ENCODE results near the gene LVRN.
"Not testable (repeated sequence)": the region's sequence is repeated elsewhere in the genome, so short reads cannot be mapped to it uniquely, and the experiment has no call there.

The LVRN gene, protein sequence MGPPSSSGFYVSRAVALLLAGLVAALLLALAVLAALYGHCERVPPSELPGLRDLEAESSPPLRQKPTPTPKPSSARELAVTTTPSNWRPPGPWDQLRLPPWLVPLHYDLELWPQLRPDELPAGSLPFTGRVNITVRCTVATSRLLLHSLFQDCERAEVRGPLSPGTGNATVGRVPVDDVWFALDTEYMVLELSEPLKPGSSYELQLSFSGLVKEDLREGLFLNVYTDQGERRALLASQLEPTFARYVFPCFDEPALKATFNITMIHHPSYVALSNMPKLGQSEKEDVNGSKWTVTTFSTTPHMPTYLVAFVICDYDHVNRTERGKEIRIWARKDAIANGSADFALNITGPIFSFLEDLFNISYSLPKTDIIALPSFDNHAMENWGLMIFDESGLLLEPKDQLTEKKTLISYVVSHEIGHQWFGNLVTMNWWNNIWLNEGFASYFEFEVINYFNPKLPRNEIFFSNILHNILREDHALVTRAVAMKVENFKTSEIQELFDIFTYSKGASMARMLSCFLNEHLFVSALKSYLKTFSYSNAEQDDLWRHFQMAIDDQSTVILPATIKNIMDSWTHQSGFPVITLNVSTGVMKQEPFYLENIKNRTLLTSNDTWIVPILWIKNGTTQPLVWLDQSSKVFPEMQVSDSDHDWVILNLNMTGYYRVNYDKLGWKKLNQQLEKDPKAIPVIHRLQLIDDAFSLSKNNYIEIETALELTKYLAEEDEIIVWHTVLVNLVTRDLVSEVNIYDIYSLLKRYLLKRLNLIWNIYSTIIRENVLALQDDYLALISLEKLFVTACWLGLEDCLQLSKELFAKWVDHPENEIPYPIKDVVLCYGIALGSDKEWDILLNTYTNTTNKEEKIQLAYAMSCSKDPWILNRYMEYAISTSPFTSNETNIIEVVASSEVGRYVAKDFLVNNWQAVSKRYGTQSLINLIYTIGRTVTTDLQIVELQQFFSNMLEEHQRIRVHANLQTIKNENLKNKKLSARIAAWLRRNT

DNA sequence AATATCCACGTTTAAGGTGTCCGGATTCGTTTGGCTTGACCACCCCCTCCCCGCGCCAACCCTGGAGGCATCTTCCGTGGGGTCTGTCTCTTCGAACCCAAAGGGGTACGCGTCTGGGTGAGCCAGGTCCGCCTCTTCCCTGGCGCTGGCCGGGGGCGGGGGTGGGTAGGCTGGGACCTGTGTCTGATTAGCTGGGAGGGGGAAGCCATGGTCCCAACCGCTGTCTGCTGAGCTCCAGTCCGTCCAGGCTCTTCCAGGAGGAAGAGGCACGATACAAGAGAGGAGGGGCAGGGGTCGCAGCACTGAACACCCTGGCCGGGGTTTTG, at the start of gene LVRN:
Gene LVRN (plus strand): TSS at position 237 of the 326 bp plus-strand sequence. CDS start 143 bp downstream, outside the sequence.
- no peak for DNase-seq (ENCODE audit: low read depth in 3 of 3, low spot score in 1 of 3)

DNA sequence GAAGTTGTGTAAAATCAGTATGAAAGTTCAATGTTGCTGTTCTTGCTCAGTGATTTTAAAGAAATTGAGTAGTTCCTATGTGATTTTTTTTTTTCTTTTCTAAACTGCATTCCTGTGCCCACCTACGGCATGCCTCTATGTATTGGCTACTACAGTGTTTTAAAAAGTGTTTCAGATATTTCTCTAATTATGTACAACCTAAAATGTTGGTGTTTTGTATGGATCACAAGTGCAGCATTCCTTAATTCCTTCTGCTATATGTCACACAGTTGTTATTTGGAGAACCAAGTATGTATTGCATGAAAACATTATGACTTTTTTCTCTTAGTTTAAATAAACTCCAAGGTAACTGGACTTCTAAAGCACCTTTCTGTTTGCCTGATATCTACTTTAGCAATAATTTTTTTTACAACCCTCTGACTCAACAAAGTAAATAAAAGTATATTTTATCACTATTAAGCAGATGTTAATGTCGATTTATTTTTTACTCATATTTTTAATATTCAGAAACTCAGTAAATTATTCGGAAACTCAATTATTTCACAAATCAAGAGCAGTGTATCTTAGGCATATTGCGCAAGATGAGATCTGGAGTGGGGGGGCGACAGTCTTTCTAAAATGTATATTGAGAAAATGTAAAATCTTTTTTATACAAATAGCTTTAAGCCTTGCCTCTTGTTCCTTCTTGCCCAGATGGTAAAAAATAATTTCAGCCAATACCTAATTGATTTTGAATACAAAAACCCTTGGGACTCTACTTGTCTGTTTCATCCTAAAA, 48.5 kb upstream of the LVRN start:
- DNase-seq (ENCODE audit: low read depth in 3 of 3, low spot score in 1 of 3), result not testable (repeated sequence)

GRCh38 chr5:115920171-115920725, 42.0 kb upstream of the LVRN start:
- DNase-seq (ENCODE audit: low read depth in 3 of 3, low spot score in 1 of 3), result no peak

DNA sequence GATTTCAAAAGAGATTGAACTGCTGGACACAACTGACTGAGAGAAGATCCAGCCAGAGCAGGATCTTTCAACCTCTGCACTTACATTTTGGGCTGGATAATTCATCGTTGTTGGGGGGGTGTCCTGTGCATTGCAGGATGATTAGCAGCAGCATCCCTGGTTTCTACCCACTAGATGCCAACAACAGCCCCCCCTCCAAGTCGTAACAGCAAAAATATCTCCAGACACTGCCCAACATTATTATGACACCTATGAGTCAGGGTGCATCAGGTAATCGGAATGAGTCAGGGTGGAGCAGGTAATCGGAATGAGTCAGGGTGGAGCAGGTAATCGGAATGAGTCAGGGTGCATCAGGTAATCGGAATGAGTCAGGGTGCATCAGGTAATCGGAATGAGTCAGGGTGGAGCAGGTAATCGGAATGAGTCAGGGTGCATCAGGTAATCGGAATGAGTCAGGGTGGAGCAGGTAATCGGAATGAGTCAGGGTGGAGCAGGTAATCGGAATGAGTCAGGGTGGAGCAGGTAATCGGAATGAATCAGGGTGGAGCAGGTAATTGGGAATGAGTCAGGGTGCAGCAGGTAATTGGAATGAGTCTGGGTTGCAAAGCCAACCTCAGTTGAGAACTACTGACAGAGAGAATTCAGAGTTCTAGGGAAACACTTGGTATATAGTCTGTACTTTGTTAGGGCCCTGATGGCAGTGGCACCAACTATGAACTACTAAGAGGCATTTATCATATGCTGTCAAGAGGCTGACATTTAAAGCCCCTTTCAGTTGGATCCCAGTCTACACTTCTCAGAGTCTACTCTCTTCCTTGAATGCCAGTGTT, 33.5 kb upstream of the LVRN start:
- not testable (repeated sequence) for DNase-seq (ENCODE audit: low read depth in 3 of 3, low spot score in 1 of 3)

DNA sequence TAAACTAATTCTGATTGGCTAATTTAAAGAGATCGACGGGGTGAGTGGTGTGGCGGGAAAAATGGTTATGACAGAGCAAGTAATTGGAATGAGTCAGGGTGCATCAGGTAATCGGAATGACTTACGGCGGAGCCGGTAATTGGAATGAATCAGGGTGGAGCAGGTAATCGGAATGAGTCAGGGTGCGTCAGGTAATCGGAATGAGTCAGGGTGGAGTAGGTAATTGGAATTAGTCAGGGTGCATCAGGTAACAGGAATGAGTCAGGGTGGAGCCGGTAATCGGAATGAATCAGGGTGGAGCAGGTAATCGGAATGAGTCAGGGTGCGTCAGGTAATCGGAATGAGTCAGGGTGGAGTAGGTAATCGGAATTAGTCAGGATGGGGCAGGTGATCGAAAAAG, 32.1 kb upstream of the LVRN start:
- not testable (repeated sequence) for DNase-seq (ENCODE audit: low read depth in 3 of 3, low spot score in 1 of 3)

DNA sequence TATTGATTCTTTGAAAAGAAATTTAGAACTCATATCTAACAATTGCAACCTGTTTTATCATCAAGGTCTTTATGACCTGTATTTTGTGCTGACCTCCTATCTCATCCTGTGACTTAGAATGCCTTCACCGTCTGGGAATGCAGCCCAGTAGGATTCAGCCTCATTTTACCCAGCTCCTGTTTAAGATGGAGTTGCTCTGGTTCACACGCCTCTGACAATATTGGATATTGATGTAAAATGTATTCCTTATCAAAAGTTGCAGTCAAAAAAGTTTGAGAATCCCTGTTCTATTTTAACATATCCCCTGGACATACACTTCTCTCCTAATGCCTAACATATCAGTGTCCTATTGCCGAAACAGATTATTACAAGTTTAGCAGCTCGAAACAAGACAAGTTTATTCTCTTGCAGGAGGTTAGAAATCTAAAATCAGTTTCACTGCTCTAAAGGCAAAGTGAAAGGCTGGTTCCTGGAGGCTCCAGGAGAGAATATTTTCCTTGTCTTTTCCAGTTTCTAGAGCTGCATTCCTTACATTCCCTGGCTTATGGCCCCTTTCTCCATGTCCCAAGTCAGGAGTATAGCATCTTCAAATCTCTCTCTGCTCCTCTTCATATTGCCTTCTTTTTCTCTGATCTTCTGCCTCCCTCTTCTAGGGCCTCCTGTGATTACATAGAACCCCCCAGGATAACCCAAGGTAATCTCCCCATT, 31.5 kb upstream of the LVRN start:
- no peak for DNase-seq (ENCODE audit: low read depth in 3 of 3, low spot score in 1 of 3)

DNA sequence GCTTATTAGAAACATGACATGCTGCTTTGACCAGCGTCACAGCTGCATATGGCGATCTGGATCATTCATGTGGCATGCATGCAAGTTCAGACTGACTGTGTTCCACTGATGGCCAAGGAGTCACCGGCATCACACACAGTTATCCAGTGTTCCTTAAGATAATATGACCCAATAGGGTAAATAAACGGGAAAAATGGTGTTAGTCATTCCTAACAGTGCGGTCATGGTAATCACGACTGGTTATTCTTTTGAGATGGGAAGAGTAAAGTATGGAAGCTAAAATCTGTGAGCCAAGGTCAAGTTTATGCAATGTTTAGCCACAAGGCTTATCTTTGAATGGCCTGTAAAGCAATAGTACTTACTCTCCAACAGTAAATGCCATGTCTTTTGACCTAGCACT, 29.3 kb upstream of the LVRN start:
- no peak for DNase-seq (ENCODE audit: low read depth in 3 of 3, low spot score in 1 of 3)

GRCh38 chr5:115934388-115934974, 27.8 kb upstream of the LVRN start:
- no peak for DNase-seq (ENCODE audit: low read depth in 3 of 3, low spot score in 1 of 3)

DNA sequence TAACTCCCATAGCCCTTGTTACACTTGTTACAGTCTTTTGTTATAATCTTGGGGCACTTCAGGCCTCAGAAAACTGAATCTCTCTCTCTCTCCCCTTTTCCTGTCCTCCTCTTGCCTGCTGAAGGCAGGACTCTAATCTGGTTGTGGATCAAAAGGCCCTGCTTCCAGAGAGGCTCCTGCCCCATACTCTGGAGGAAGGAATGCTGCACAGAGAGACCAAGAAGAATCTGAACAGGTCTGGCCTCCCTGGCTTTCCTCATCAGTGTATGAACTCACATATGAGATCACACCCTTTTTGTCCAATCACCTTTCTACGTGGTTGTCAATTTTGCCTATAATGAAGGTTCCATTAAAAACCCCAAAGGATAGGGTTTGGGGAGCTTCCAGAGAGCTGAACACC, 26.2 kb upstream of the LVRN start:
- DNase-seq (ENCODE audit: low read depth in 3 of 3, low spot score in 1 of 3), result no peak

DNA sequence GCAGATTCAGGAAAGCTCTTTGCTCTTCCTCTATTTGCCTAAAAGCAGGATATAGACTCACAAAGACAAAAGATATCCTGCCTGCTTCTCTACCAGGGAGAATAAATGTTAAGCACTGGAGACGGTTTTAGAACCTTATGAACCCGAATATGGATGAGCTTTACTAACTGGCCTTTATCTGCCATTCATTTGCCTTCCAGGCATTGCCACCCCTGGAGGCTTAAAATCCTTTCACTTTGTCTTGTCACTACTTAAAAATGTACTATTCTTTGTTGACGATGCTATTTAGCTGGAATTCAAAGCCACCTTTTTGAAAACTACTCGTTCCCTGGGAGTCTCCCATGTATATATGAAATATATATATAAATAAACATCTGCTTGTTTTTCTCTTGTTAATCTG, 23.2 kb upstream of the LVRN start:
- no peak for DNase-seq (ENCODE audit: low read depth in 3 of 3, low spot score in 1 of 3)

DNA sequence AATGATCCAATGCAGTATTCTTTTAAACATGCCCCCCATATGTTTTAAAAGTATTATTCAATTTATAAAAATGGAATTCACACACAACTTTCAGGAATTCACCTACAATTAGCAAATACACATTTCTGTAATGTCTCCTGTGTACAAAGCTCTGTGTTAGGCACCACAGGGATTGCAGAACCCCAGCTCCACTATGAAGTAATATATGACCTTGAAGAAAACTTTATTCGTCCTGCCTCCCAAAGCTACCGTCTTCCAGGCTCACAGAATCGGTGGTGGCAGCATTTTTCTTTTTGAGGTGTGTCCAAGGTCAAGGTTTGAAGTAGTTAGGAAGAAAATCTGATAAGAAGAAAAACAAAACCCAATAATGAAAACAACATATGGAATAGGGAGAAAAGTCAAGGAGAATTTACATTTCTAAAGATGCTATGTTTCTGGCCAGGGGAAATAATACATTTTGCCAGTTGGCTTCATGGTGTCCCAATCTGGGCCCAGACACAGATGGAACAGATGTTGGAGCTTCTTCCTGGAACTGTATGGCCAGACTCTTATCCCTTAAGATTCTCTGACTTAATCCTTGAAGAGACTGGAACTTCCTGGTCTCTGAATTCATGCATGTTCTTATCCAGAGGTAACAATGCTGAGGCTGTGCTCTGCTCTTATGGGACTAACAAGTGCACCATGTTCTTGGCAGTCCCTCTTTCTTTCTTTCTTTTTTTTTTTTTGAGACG, 22.0 kb upstream of the LVRN start:
- DNase-seq (ENCODE audit: low read depth in 3 of 3, low spot score in 1 of 3), result no peak

DNA sequence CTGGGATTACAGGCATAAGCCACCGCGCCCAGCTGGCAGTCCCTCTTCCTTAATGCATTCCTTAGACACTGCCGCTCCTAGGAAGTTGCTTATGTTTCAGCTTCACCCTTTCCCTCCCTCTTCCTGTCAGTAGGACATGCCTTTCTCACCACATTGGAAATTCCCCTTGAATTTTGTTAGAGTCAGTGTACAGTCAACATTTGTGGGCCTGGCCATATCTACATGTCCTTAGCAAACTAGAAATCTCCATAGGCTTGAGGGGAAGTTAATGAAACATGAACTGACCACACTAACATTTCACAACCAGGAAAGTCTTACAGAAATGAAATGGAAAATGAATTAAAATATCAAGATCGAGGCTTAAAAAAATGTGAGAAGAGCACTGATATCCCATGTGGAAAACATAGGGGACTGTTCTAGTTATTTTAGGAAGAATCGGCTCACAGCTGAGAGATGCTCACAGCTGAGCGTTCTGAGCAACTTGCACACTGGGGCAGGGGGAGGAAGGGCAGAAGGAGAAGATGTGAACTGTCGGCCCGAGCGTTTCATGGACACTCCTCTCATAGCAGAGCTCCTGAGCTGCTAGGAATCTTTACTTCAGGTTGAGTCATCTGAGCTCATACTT, 21.1 kb upstream of the LVRN start:
- no peak for DNase-seq (ENCODE audit: low read depth in 3 of 3, low spot score in 1 of 3)

- no peak for DNase-seq (ENCODE audit: low read depth in 3 of 3, low spot score in 1 of 3)
Measured at GRCh38 chr5:115944501-115944900, 17.8 kb upstream of the LVRN start.

GRCh38 chr5:115946655-115947054, 15.6 kb upstream of the LVRN start:
- DNase-seq (ENCODE audit: low read depth in 3 of 3, low spot score in 1 of 3), result no peak

- DNase-seq (ENCODE audit: low read depth in 3 of 3, low spot score in 1 of 3), result no peak
Measured at GRCh38 chr5:115947260-115947659, 15.0 kb upstream of the LVRN start.

DNA sequence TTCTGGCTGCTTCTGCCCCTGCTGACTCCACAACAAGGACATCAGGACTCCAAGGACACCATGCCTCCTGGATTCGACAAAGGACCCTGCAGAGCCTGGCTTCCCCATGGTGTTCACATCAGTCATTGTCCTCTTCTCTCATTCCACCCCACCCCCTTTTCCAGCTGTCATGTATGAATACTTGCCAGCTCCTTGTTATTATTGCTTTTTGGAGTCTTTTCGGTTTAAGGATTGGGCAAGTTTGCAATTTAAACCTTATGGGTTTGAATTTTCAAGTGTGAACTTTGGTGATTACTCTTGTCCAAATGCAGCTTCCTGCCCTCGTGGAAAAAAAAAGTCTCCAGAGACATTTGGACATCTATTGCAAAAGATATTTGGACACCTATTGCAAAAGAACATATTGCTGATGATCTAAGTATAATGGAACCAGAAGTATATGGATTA, 14.2 kb upstream of the LVRN start:
- DNase-seq (ENCODE audit: low read depth in 3 of 3, low spot score in 1 of 3), result no peak

- no peak for DNase-seq (ENCODE audit: low read depth in 3 of 3, low spot score in 1 of 3)
Measured at GRCh38 chr5:115949096-115949495, 13.2 kb upstream of the LVRN start.

- DNase-seq (ENCODE audit: low read depth in 3 of 3, low spot score in 1 of 3), result no peak
Measured at GRCh38 chr5:115952588-115952987, 9.7 kb upstream of the LVRN start.
